Left colon (tissue), 2 donors: Measurements from ENCODE around the gene PLEKHM1. TPM values are rescaled to one million over a fixed set of nuclear protein-coding genes. Genes with fewer than 3 reads are reported as not detected.

Source experiments
- ATAC-seq: fragments of 200-7000 bp; cut with Tn5 transposase; one replicate; pipeline ENCODE4 v1.9.1; 2020; ENCODE audit warnings: mild to moderate bottlenecking, moderate library complexity
- DNase-seq, 2 donors: peaks; one replicate each; pipeline ENCODE4 v3.0.0-alpha.2; 2020
- intact Hi-C, 2 donors: fragments of 100-400 bp; cut with DNase I in 1 of 2; cut with micrococcal nuclease in 1 of 2; formaldehyde crosslinking; loops; one replicate each; pipeline versions ENCODE4 v1.11.2 to v1.14.0; 2022; cut with DNase I, micrococcal nuclease
- total RNA-seq, 2 donors: library from RNA; stranded (reverse); fragmentation: NEBNext Ultra II Directional; extraction: Animal tissue kit (Norgen Biotek cat#: 25700); gene quantifications; one replicate each; pipeline ENCODE4 v1.2.1, GENCODE V29; 2021
- donor health status: DM: no; HTN: no; CAD: no.
- donor health status: DM: yes; HTN: yes; CAD: no.

PLEKHM1 gene
- total RNA-seq, 2 donors from 2014 or later = 56.9 to 73.7 TPM

- intact Hi-C loops = no loop called here
- ATAC-seq (peak; percentile 33), DNase-seq (peak; percentile 37 to 72)
These were observed 79.0 kb downstream of the PLEKHM1 start for GRCh38 chr17:45411348-45412105.

GRCh38 chr17:45410144-45411091 lies 80.1 kb downstream of the PLEKHM1 start:
- DNase-seq (peak in 1 of 2 donors; percentile 60), ATAC-seq (no peak)
- intact Hi-C loops = no loop called here

- intact Hi-C loops = no loop called here
- peak in 1 of 2 donors; percentile 33 for DNase-seq
- no peak for ATAC-seq
These were observed 80.9 kb downstream of the PLEKHM1 start for GRCh38 chr17:45409659-45410076.

GRCh38 chr17:45408611-45409421 lies 81.7 kb downstream of the PLEKHM1 start:
- no peak for ATAC-seq
- intact Hi-C loops = no loop called here
- peak in 1 of 2 donors; percentile 40 for DNase-seq

GRCh38 chr17:45406107-45406506 lies 84.4 kb downstream of the PLEKHM1 start:
- intact Hi-C loops = no loop called here
- DNase-seq = no peak
- no peak for ATAC-seq

GRCh38 chr17:45405250-45406086 lies 85.1 kb downstream of the PLEKHM1 start:
- peak; percentile 92 to 93 for DNase-seq
- peak; percentile 67 for ATAC-seq
- intact Hi-C loops = no loop called here

GRCh38 chr17:45404870-45405249 lies 85.7 kb downstream of the PLEKHM1 start:
- no peak for DNase-seq

GRCh38 chr17:45403906-45404490 lies 86.5 kb downstream of the PLEKHM1 start:
- ATAC-seq (no peak), DNase-seq (no peak)
- intact Hi-C loops = no loop called here

More at GRCh38 chr17:45404870-45405249, 85.7 kb downstream of the PLEKHM1 start:
- no peak for ATAC-seq
- intact Hi-C loops = no loop called here

- ATAC-seq (no peak), DNase-seq (no peak)
- intact Hi-C loops = no loop called here
These were observed 87.6 kb downstream of the PLEKHM1 start for GRCh38 chr17:45402916-45403315.

- no peak for ATAC-seq
- intact Hi-C loops = no loop called here
- no peak for DNase-seq
These were observed 91.7 kb downstream of the PLEKHM1 start for GRCh38 chr17:45398800-45399199.

GRCh38 chr17:45397796-45398195 lies 92.7 kb downstream of the PLEKHM1 start:
- DNase-seq = no peak
- ATAC-seq = no peak
- intact Hi-C loops = no loop called here

- DNase-seq = no peak
- intact Hi-C loops = no loop called here
- ATAC-seq = peak; percentile 2
These were observed 93.9 kb downstream of the PLEKHM1 start for GRCh38 chr17:45396496-45397205.

GRCh38 chr17:45395569-45396415 lies 94.7 kb downstream of the PLEKHM1 start:
- DNase-seq (no peak), ATAC-seq (peak; percentile 14)
- intact Hi-C loops = no loop called here

- DNase-seq = peak; percentile 54 to 74
- intact Hi-C loops = no loop called here
- ATAC-seq = peak; percentile 58
These were observed 95.5 kb downstream of the PLEKHM1 start for GRCh38 chr17:45394913-45395568.

- intact Hi-C loops = no loop called here
- DNase-seq (no peak), ATAC-seq (no peak)
These were observed 96.0 kb downstream of the PLEKHM1 start for GRCh38 chr17:45394564-45394912.

- ATAC-seq (no peak), DNase-seq (no peak)
- intact Hi-C loops = no loop called here
These were observed 96.4 kb downstream of the PLEKHM1 start for GRCh38 chr17:45394091-45394490.
